ENCODE measurements around the gene HOXC5.

Gene HOXC5

DNA sequence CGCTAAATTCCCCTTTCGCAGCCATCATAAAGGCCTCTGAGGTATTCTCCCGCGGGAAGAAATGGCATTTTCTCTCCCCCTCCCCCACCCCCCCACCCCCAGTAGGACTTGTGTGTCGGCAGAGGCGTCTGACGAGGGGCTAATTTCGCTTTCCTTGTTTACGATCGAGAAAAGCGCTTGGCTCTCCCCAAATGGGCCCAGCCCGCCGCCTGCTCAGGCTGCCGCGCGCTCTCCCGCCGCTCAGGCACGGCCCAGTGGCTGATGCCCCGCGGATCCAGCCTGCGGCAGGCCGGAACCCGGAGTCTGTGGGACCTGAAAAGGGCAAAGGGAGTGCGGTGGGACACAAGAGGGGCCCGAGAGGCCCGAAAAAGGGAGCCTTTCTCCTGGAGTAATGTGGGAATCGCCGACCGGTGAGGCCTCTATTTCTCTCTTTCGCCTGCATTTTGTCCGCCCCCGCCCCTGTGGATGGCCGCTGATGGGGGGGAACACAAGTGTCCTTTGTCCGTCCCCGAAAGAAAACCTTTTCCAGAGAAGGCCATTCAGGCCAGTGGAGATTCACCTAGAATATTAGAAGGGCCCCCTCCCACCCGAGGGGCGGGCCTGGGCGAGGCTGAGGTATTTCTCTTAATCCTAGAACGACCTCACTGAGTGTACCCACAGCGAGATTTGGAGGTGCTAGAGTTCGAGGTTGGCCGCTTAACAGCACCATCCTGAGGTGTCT is 13.6 kb upstream of the HOXC5 start:
- DNase-seq (ENCODE audit: low read depth, low spot score): no peak

DNA sequence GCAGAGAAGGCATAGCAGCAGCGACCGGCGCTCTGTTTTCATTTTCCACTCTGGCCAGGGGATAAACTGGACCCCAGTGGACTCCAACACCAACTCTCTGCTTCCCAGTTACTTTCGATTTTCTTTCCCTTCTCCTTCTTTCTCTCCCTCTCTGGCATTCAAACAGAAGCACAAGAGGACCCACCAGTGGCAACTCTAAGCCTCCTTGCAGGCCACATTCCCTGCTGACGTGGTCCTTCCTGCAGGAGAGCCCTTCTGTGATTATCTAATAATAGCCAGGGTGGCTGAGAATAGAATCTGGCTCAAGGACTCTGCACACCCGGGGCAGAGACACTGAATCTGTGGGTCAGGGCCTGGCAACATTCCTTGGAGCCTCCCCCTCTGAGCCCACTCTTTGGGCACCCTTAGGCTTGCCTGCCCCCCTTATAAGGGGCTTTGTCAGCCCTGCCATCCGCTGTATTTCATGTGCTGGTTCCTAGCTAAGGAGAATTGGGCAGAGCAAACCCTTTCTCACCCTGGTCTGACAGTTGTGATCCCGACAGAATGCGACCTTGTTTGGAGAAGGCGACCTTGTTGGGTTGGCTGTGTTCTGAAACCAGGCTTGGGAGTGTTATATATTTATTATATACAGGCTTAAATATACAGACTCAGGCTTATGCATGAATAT is 12.8 kb upstream of the HOXC5 start:
- DNase-seq (ENCODE audit: low read depth, low spot score): no peak

DNA sequence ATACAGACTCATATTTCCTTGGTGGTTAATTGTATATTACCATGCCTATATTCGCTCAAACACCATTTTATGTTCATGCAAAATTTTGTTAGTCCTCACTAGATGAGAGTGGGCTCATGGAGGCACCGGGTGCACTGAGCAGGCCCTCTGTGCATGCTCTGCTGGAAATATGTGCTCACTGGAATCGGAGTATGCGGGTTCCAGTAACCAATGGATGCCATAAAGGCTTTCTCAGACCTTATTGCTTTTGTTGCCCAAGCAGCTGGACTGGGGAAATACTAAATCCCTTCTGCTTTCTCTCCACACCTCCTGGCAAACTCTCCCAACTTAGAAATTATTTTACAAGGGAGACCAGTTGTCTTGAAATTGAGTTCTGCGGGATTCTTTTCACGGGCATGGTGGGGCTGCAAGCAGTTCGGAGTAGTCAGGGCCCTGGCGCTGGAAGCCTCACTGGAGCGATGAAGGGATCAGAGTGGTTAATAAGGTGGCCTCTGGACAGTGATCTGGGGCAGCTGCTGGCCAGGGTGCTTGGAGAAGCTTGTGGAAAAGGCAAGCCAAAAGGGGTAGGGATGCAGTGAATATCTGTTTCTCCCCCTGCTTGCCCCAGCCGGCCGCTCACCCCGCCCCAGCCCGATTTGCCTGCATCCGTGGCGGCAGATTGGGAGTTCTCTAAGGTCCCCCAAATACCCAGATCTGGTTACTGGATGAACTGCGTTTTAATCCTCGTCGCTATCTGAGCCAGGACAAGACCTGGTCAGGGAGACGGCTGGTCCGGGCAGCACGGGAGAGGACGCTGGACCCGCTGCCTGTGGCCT is 12.1 kb upstream of the HOXC5 start:
- DNase-seq (ENCODE audit: low read depth, low spot score): no peak

DNA sequence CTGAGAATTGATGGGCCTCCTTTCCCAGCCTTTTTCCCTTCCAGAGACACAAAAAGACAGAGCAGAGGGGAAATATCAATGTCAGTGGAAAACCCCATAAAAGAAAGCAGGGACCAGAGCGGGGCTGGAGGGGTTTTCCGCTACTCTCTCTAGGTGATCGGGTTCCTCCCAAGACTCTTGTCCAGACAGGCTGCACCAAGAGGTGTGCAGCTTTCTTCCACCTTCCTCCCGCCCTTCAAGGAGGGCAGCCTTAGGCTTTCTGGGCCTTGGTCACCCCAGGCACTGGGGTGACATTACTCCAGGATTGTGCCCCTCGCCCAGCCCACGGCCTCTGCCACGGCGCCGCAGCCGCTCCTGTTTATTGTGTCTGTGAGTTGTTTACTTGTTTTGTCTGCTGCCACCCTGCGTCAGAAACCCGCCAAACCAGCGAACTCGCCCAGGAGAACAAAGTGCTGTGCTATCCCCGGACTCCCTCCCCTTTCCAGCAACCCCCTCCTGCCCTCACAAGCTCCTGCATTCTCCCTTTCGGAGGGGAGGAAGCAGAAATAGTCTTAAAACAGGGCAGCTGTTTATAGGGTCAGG is 11.3 kb upstream of the HOXC5 start:
- DNase-seq (ENCODE audit: low read depth, low spot score): no peak

DNA sequence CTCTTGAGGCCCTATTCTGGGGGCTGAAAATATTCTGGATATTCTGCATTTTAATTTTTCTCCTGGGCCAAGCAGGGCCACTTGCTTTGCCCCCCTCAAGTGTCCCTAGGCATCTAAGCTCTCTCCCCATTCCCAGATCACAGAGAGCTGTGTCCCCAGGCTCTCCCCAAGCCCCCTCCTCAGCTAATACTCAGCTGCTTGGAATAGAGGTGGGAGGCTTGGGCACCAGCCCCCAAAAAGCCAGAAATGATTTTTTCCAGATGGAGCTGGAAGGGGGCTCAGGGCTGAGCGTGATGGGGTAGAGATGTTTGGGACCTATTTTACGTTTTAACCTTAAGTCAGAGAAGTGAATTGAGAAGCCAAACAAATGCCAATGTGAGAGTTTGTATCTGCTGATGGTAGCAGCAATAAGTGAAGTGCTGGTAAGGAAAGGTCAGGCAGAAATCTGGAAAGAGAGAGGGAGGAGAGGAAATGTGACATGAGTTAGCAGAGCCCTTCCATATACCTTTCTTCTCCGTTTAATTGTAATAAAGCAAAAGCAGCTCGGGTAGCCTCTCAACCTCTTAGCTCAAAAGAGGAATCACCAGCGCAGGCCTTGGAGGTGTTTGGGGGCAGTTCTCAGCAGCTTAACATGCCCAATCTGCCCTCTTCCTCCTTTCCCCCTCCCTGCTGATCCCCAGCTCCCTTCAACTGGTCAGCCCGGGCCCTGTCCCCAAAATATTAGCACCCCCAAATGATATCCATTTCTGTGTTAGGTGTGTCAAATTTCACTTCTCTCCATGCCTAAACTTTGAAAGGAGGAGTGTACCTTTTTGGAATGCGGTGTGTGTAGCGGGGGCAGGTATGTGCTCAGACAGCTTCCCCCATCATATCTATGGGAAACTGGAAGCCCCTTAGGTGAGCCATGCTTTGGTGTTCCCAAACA is 9.6 kb upstream of the HOXC5 start:
- no peak for DNase-seq (ENCODE audit: low read depth, low spot score)

DNA sequence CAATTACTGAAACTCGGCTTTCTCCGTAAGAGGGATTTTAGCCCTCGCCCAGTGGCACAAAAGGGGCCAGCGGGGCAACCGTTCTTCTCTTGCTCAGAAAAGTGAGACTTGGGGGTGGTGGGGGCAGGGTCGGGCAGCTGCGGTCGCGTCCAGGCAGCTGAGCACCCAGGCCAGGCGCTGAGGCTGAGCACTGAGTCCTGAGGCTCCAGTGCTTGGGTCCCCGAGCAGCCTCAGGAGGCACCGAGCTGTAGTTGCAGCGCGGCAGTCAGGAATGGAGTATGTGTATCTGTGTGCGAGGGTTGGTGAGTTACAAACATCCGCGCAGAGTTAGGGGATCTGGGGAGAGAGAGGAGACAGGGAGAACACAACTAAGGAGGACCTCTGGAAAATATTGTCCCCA is 8.7 kb upstream of the HOXC5 start:
- DNase-seq (ENCODE audit: low read depth, low spot score): no peak

DNA sequence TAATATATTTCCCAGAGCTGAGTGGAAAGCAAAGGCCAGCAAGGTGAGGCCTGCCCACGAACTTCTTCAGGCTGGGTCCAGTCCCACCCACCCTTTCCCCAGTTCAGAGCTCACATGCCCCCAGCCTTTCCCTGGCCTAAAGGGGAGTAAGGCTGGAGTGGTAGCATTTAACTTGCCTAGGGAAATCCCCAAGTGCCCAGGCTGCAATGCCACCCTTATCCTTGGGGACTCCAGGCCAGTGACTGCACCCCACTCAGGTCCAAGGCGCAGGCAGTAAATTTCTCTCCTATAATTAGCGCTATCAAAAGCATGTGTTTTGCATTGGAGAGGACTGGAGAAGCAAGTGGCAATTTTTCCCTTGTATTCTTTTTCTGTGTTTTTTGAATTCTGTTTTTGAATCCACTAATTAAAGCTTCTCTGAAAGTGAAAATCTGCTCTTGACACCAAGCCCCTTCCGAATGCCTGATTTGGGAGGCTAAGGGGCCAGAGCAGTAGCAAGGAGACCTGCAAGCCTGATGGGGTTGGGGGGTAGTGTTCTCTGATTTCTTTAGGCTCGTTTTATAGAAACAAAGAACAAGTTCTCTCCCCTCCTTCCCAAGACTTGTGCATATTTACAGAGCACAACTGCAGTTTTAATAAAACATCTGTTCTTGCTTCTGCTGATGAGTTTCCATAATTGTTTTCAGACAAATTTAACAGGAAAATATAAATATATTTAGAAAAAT is 8.1 kb upstream of the HOXC5 start:
- no peak for DNase-seq (ENCODE audit: low read depth, low spot score)

DNA sequence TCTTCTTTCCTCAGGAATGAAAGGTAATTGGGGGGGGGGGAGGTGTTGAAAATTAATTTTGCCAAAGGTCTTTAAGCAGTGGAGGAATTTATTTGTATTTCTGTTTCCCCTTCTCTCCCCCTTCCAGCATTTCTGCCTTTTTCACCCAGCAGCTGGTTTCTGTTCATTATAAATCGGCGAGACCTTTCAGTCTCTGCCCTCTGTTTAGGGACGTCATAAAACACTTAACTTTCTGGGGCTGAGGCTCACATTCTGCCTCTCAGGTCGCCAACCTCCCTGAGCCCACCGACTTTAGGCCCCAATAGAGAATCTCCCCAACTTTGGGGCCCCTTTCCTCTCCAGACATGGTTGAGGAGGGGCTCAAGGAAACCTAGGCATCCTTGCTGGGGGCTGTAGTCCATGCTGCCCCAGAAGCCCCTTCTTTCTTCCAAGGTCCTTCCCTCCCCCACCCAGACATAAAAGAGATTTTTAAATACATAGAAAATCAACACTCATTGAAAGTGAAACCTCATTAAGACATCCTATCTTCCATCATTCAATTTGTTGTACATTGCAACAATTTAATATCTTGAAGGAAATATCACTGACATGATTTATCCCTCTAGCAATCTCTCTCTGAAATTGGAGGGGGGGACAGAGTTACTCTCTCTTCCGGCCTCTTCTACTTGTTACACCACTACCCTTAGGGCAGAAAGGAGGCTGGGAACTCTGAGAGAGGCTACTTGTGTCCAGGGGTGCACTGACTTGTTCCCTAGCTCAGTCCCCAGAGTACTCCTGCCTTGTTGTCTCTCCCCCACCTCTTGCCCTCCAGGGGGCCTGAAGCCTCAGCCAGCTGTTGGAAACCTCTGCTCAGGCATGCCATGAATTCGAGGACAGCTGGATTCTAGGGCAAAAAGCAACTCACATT is 7.1 kb upstream of the HOXC5 start:
- no peak for DNase-seq (ENCODE audit: low read depth, low spot score)

DNA sequence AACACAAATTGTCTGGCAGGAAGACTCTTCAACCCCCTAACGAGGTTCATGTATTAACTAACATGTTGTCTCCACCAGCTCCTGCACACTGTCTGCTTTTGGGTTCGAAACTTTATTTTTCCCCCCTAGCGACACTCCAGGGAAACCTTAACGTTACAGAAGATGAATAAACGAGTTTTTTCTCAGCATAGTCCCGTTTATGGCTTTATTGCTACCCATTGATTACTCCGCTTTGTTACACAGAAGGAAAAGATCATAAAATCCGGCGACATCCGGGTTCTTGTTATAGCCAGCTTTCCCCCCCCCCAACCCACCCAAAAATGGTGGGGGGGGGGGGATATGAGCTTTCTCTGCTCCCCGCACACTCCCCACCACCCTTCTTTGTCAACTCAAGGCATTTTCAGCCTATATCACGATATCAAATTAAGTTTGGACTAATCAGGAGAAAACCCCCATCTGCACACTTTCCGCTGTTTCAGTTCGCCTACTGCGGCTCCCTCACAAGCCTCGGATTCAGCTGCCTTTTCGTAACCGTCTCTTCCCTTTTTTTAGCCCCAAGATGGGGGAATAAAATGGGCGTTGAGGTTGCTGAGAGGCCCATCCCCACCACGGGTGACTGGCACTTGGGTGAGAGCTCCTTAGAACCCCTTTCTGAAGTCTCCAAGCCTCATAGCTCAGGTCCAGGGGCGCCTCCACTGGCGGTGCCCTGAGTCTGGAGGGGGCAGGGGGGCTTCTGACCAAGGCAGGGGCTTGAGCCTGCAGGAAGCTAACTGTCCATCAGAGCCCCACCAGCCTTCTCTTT is 6.0 kb upstream of the HOXC5 start:
- DNase-seq (ENCODE audit: low read depth, low spot score): no peak

DNA sequence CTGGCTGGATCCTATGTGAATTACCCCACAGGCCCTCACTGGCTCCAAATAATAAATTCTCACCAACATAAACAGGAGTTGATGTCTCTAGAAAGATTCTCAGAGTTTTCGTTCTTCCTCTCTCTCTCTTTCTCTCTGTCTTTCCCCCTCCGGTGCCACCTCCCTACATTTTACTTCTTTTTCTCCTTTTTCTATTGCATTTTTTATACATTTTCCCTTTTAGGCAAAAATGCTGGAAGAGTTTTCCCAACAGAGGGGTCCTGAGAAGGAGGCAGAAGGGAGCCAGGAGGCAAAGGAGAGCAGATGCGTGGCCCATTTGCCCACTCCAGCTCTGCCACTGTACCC is 5.4 kb upstream of the HOXC5 start:
- no peak for DNase-seq (ENCODE audit: low read depth, low spot score)

DNA sequence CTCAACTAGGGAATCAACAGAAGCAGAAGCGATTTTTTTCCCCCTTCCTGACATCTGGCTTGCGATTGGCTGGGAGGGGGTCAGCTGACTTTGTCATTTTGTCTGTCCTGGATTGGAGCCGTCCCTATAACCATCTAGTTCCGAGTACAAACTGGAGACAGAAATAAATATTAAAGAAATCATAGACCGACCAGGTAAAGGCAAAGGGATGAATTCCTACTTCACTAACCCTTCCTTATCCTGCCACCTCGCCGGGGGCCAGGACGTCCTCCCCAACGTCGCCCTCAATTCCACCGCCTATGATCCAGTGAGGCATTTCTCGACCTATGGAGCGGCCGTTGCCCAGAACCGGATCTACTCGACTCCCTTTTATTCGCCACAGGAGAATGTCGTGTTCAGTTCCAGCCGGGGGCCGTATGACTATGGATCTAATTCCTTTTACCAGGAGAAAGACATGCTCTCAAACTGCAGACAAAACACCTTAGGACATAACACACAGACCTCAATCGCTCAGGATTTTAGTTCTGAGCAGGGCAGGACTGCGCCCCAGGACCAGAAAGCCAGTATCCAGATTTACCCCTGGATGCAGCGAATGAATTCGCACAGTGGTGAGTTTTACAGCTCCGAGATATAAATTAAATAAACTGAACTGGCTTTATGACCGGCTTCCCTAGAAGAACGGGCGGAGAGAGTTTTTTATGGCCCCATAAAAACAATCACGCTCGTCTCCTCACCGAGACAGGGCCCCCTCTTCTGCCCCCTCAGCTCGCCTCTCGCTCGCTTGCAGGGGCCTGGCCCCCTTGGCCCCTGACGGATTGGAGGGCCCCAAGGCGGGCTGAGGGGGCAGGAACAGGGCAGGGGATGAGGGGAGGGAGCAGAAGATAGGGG is 4.3 kb upstream of the HOXC5 start, which contains the start of gene HOXC6:
Gene HOXC6 (plus strand): TSS at position 127 of the 888 bp plus-strand sequence. CDS start 82 bp downstream, at position 209.
- no peak for DNase-seq (ENCODE audit: low read depth, low spot score)

DNA sequence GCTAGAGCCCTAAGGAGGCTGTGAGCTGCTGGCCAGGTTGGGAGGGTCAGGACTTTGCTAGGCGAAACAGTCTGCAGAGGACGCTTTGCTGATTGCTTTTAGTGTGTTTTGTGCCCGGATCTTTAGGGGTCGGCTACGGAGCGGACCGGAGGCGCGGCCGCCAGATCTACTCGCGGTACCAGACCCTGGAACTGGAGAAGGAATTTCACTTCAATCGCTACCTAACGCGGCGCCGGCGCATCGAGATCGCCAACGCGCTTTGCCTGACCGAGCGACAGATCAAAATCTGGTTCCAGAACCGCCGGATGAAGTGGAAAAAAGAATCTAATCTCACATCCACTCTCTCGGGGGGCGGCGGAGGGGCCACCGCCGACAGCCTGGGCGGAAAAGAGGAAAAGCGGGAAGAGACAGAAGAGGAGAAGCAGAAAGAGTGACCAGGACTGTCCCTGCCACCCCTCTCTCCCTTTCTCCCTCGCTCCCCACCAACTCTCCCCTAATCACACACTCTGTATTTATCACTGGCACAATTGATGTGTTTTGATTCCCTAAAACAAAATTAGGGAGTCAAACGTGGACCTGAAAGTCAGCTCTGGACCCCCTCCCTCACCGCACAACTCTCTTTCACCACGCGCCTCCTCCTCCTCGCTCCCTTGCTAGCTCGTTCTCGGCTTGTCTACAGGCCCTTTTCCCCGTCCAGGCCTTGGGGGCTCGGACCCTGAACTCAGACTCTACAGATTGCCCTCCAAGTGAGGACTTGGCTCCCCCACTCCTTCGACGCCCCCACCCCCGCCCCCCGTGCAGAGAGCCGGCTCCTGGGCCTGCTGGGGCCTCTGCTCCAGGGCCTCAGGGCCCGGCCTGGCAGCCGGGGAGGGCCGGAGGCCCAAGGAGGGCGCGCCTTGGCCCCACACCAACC is 3.1 kb upstream of the HOXC5 start:
- DNase-seq (ENCODE audit: low read depth, low spot score): no peak

DNA sequence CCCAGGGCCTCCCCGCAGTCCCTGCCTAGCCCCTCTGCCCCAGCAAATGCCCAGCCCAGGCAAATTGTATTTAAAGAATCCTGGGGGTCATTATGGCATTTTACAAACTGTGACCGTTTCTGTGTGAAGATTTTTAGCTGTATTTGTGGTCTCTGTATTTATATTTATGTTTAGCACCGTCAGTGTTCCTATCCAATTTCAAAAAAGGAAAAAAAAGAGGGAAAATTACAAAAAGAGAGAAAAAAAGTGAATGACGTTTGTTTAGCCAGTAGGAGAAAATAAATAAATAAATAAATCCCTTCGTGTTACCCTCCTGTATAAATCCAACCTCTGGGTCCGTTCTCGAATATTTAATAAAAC is 2.4 kb upstream of the HOXC5 start:
- no peak for DNase-seq (ENCODE audit: low read depth, low spot score)

DNA sequence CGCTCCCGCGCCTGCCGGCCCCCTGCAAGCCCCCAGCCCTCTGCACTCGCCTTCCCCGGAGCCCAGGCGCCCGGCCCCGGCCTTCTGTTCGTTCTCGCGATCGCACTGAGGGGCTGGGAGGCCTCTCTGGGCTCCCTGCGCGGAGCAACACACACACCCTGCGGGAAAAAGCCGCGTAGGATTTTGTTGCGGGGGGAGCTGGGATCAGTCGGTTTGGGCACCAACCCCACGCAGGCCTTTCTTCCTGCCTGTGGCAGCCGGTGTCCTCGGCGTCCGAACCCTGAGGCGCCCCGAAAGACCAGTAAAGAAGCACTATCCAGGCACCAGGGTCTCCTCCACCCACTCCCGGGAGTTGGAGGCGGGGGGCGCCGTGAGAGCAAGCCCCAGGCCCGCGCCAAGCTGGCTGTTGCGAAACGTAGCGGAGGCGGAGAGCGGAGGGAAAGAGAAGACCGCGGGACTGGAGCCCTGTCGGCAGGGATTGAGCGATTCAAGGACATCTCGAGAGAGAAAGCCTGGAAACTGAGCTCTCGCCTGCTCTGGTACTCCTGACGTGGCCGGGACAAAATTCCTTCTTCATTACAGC is 1.9 kb upstream of the HOXC5 start:
- no peak for DNase-seq (ENCODE audit: low read depth, low spot score)

DNA sequence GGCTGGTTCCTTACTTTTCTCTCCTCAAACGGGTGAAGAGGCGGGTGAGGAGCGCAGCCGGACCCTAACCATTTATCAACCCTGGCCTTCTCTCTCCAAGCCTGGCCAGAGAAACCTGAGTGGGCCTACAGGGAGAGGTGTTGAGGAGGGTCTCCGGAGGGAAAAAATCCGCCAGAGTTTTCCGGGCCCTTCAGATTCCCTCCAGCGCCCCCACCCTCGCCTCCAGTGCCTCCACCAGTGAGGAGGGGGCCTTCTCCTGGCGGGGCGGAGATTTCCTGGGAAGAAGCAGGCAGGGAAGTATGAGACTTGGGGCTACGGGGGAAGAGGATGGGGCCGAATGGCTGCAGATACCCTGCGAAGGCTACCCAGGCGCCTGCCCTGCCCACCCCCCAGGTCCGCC is 1.4 kb upstream of the HOXC5 start:
- no peak for DNase-seq (ENCODE audit: low read depth, low spot score)

DNA sequence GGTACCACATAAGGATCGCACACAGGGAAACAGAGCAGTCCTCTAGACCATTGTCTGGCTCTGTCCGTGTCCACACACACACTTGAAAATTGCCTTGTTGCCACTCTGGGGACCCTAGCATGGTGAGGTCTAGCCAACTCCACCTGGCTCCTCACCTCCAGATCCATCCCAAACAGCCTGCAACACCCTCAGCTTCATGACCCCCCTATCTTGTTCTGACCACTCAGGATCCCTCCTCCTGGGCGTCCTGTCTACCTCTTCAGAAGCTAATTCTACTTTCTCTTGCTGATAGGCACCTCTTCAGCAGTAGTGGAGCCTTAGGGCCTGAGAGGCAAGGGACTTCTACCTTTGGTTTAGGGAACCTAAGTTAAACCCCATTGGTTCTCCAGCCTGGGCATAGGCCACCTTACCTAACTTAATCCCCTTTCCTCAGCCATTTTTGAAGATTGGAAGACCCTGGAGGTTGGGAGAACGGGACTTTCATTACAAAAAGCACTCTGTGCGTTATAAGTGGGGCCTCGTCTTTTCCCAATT is 697 bp upstream of the HOXC5 start:
- no peak for DNase-seq (ENCODE audit: low read depth, low spot score)
